NCI-H526 treated with DMSO at 0.1 percent for 48 hours (cell line): Measurements from ENCODE around the gene PTGFRN.

Source experiments
- DNase-seq: peaks from one replicate; lab custom pipeline; 2025; lab: John Stamatoyannopoulos, UW

Gene PTGFRN

DNA sequence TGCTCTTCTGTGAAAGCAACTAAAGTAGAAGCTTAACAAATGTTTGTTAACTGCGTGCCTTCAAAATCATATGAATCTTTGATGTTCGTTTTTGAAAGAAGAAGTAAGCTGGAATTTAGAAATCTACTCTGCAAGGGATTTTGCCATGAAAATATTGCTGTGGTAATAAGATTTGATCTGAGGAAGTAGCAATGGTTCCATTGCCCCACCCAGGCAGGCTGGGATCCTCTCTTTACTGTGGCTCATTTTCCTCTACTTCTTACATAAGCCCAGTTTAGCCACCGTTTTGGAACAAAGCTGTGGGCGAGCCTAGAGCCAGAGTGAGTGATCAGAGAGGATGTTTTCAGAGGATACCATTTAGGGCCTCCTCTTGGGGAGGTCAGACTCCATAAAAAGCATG lies 20.3 kb upstream of the PTGFRN start:
- DNase-seq = no peak

GRCh38 chr1:116891396-116892079 lies 18.2 kb upstream of the PTGFRN start:
- no peak for DNase-seq

DNA sequence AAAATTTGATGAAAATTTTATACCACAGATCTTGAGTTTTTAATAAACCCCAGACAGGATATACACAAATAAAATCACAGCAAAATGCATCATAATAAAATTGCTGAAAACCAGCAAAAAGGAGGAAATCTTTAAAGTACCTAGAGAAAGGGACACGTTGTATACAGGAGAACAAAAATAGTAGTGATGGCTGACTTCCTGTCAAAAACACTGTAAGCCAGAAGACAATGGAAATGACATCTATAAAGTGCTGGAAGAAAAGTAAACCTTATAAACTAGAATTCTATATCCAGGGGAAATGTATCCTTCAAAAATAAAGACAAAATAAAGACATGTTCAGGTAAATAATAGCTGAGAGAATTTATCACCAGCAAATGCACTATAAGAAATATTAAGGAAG lies 14.6 kb upstream of the PTGFRN start:
- no peak for DNase-seq

DNA sequence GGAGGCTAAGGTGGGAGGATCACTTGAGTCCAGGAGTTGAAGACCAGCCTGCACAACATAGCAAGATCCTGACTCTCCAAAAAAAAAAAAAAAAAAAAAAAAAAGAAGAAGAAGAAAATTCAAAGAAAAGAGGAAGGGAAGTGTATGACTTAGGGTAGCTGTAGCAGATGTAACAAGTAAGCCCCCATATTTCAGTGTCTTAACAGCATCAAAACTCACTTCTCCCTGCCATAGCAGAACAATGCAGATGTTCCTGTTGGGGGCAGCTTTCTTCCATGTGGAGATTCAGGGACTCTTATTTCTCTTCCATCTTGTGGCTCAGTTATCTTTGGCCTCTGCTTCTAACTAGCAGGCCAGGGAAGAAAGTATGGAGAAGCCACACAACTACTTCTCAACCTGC lies 10.2 kb upstream of the PTGFRN start:
- no peak for DNase-seq

DNA sequence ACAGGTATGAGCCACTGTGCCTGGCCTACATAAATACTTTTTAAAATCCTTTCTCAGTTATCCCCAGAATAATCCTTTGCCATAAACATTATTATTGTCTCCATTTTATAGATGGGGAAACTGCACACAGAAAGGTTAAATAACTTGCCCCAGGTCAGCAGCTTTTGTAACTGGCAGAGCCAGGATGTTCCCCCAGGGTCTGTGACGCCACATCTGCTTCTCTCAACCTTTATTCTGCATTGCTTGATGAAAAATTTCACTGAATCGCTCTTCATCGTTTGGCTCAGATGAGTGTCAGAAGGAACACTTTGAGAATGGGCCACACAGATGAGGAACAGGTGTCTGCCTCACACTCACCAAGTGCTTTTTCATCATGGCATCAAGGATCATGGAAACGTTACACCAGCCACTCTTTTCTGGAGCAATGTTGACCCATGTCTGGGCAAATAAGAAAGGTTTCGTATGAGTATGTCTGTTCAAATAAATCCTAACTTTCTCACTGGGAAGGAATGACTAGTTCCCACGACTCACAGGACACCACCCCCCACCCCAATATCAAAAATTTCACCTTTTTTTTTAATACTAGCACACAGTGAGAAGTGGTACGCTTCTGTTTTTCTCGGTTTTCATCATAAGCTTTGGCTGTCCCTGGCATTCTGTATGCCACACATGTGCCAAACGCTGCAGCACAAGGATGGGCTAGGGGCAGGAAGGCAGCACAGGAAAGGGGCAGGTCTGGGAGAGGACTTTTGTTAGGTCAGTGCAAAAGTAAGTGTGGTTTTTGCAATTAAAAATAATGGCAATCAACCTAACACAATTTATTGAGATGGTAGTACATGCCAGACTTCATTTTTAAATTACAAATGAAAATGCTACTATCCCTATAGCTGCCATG lies 9.0 kb upstream of the PTGFRN start:
- no peak for DNase-seq

DNA sequence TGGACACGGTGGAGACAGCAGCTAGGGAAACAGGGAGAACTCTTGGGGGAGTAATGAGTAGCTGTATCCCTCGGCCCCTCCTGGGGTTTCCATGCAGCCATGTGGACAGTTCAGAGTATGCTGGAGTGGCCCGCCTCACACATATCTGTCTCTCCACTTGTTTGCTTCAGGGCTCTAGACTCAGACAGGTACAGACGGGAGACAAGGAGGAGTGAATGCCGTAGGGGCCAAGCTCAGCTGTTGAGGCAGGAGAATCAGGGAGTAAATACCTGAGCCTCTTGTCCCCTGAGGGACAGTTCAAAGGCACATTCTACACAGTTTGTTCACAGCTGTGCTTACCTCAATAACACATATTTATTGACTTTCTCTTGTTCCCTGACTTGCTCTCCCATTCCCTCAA lies 7.7 kb upstream of the PTGFRN start:
- DNase-seq = peak; percentile 71

DNA sequence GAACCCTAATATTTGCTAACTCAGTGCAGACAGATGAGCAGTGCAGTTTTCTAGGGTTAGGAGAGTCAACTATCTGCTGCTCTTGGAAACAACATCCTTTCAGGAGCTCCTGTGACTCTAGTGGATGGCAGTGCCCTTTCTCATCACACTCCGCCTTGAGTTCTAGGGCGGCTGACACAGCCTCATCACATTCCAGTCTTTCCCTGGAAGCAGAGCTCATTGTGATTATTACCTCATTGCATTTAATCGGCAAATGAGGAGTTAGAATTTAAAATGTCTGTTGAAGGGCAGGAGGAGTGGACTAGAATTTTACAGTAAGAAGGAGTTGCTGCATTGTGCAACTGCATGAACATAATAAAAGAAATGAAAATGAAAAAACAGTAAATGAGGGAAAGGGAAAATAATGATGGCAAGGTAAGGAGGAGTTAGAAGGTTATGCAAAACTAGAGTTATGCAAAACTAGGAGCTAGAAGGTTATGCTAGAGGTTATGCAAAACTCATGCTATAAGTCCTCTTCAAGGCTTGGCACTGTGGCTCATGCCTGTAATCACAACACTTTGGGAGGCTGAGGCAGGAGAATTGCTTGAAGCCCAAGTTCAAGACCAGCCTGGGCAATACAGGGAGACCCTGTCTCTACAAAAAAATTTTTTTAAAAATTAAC lies 6.9 kb upstream of the PTGFRN start:
- peak; percentile 92 for DNase-seq

- no peak for DNase-seq
These were observed 4.9 kb upstream of the PTGFRN start for GRCh38 chr1:116904791-116905320.

GRCh38 chr1:116906812-116907211 lies 2.9 kb upstream of the PTGFRN start:
- no peak for DNase-seq

GRCh38 chr1:116907351-116907750 lies 2.4 kb upstream of the PTGFRN start:
- DNase-seq = no peak

- DNase-seq = no peak
These were observed 1.4 kb upstream of the PTGFRN start for GRCh38 chr1:116908266-116908665.

DNA sequence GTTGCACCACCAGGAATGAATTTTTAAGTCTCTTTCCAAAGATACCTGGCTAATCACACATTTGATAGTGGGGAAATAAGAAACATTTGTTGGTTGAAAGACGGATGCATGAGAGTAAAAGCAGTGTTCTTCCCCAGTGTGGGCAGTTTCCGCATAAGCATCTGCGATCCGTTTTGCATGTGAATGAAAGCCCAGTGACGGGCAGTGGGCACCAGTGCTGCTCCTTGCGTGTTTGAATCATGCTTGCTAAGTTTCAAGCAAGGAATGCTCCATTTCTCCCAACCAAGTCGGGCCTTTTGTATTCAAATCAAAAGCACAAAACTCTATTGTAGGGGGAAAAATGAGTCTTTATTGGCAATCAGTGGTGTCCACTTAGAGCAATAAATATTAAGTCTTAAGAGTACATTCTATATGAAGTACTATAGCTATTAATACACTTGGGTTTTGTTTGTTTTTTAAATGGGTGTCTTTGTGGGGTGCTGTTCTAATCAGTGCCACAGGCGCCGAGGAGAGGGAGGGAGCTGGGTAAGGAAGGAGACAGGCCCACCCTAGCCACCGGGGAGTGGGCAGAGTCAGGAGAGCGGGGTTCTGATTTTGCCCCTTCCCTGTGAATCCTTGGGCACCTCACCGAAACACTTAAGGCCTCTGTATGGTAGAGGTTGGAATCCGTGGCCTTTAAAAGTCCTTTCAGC lies 750 bp upstream of the PTGFRN start:
- DNase-seq = no peak

- DNase-seq = peak; percentile 45
These were observed 867 bp downstream of the PTGFRN start for GRCh38 chr1:116910379-116911187.

GRCh38 chr1:116911188-116911553 lies 1.5 kb downstream of the PTGFRN start:
- DNase-seq = peak; percentile 20

DNA sequence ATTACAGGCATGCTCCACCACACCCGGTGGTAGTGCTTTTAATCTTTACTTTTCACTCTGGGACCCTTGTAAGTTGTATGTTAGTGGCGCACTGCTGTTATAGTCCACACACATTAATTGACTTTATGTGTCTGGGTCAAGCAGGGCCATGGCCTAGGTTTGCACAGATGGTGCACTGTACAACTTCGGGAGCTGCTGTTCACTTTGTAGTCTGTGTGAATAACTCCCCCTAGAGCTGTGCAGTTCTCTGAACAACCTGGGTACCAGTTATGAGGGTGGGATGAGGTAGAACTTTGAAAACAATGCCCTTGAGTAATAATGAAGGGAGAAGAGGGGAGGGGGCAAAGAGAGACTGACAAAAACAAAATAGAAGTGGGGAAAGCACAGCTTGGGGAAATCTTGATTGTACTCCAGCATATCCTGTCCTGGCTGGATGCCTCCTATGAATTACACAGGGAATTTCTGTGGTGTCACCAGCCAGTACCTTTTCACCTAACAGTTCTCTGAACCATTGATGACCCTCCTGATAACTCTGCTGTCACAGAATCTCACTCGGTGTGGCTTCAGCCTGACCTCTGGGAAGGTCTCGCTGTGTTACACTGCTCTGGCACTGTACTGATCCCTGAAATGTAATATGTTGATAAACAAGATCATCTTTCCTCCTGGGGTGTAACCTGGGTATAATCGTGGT lies 2.2 kb downstream of the PTGFRN start:
- DNase-seq = no peak

DNA sequence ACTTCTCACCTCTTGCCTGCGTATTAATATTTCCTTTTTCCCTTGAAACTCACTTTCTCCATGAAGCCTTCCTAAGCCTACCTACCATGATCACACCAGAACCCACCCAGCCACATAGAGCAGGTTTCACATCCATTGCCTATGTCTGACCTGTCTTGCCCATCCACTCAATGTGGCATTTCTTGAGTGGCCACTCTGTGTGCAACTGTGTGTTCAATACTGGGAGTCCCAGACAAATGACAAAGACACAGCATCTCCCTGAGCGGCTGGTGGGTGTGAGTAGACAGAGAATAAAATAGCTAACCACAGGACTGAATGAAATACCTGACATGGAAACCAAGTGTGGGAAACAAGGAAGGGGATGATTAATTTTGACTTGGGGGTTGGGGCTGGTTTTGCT lies 3.1 kb downstream of the PTGFRN start:
- no peak for DNase-seq

- DNase-seq = no peak
These were observed 4.2 kb downstream of the PTGFRN start for GRCh38 chr1:116913941-116914340.

DNA sequence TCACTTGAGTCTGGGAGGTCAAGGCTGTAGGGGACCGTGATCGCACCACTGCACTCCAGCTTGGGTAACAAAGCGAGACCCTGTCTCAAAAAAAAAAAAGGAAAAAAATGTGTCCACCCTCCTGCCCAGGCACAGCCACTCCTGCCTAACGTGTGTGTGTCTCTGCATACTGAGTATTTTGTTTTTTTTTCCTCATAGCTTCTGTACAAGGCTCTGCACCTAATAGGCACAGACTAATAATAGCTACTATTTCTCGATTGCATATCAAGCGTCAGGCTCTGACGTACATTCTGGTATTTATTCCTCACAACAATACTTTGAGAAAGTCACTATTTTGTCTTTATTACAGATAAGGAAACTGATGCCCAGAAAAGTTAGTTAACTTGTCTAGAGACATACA lies 5.0 kb downstream of the PTGFRN start:
- no peak for DNase-seq

- peak; percentile 80 for DNase-seq
These were observed 5.5 kb downstream of the PTGFRN start for GRCh38 chr1:116915086-116915661.

- DNase-seq = no peak
These were observed 6.3 kb downstream of the PTGFRN start for GRCh38 chr1:116916002-116916401.
